H9 (cell line): Measurements from ENCODE around the gene MCM3AP. TPM values are rescaled to one million over a fixed set of nuclear protein-coding genes. Genes with fewer than 3 reads are reported as not detected.

ENCODE experiments used
- DNase-seq: peaks from one replicate; pipeline ENCODE4 v3.0.0-alpha.2; 2017
- H2AFZ ChIP-seq: one replicate; pipeline ENCODE4 v1.6.1; 2013; ENCODE audit warnings: mild to moderate bottlenecking, low read length, control low read depth, moderate library complexity
- H2AK5ac ChIP-seq: 2 replicates; pipeline ENCODE4 v1.6.1; 2013; ENCODE audit warnings: low read length, control low read depth, mixed read lengths; ENCODE audit not compliant: insufficient read length
- H2BK120ac ChIP-seq: one replicate; pipeline ENCODE4 v1.6.1; 2013; ENCODE audit warnings: low read depth, mild to moderate bottlenecking, low read length, control low read depth, inconsistent platforms; ENCODE audit not compliant: poor library complexity, severe bottlenecking
- H2BK12ac ChIP-seq: 2 replicates; pipeline ENCODE4 v1.6.1; 2013; ENCODE audit warnings: low read length, control low read depth, mixed read lengths, low read depth; ENCODE audit not compliant: insufficient read length
- H2BK15ac ChIP-seq: 2 replicates; pipeline ENCODE4 v1.6.1; 2013; ENCODE audit warnings: low read depth, low read length, control low read depth
- H2BK20ac ChIP-seq: one replicate; pipeline ENCODE4 v1.6.1; 2013; ENCODE audit warnings: low read depth, mild to moderate bottlenecking, low read length, control low read depth, inconsistent platforms; ENCODE audit not compliant: poor library complexity, severe bottlenecking
- H2BK5ac ChIP-seq: 2 replicates; pipeline ENCODE4 v1.6.1; 2013; ENCODE audit warnings: low read length, control low read depth, mixed read lengths; ENCODE audit not compliant: insufficient read length
- H3K14ac ChIP-seq: 2 replicates; pipeline ENCODE4 v1.6.1; 2013; ENCODE audit warnings: low read length, control low read depth; ENCODE audit not compliant: insufficient read depth
- H3K18ac ChIP-seq: 2 replicates; pipeline ENCODE4 v1.6.1; 2013; ENCODE audit warnings: low read depth, mild to moderate bottlenecking, mixed read lengths, low read length, control low read depth; ENCODE audit not compliant: insufficient read length
- H3K23ac ChIP-seq: 2 replicates; pipeline ENCODE4 v1.6.1; 2013; ENCODE audit warnings: low read length, control low read depth, mixed read lengths, low read depth; ENCODE audit not compliant: insufficient read length
- H3K23me2 ChIP-seq: 2 replicates; pipeline ENCODE4 v1.6.1; 2013; ENCODE audit warnings: low read depth, mild to moderate bottlenecking, mixed read lengths, low read length, control low read depth; ENCODE audit not compliant: insufficient read length, poor library complexity, severe bottlenecking
- H3K27ac ChIP-seq: 2 replicates; pipeline ENCODE4 v1.5.1; 2013; ENCODE audit warnings: low read length, control low read depth, mixed read lengths, low read depth; ENCODE audit not compliant: insufficient read length
- H3K27me3 ChIP-seq: 2 replicates; pipeline ENCODE4 v1.6.1; 2013; ENCODE audit warnings: low read length, control low read depth, inconsistent platforms; ENCODE audit not compliant: insufficient read depth
- H3K4ac ChIP-seq: 2 replicates; pipeline ENCODE4 v1.6.1; 2013; ENCODE audit warnings: low read depth, mild to moderate bottlenecking, control low read depth, inconsistent platforms, low read length, moderate library complexity
- H3K4me1 ChIP-seq: 2 replicates; pipeline ENCODE4 v1.6.1; 2013; ENCODE audit warnings: low read length, control low read depth, inconsistent platforms; ENCODE audit not compliant: insufficient read depth
- H3K4me2 ChIP-seq: 2 replicates; pipeline ENCODE4 v1.6.1; 2013; ENCODE audit warnings: low read length, control low read depth, mixed read lengths; ENCODE audit not compliant: insufficient read length, insufficient read depth
- H3K56ac ChIP-seq: 2 replicates; pipeline ENCODE4 v1.6.1; 2013; ENCODE audit warnings: low read depth, mild to moderate bottlenecking, mixed read lengths, low read length, control low read depth; ENCODE audit not compliant: insufficient read length
- H3K79me1 ChIP-seq: 2 replicates; pipeline ENCODE4 v1.6.1; 2013; ENCODE audit warnings: low read depth, mild to moderate bottlenecking, moderate library complexity, low read length, control low read depth, inconsistent platforms; ENCODE audit not compliant: insufficient read depth, poor library complexity, severe bottlenecking
- H3K79me2 ChIP-seq: 2 replicates; pipeline ENCODE4 v1.6.1; 2013; ENCODE audit warnings: low read length, control low read depth, inconsistent platforms; ENCODE audit not compliant: insufficient read depth
- H3K9ac ChIP-seq: 2 replicates; pipeline ENCODE4 v1.6.1; 2013; ENCODE audit warnings: low read length, control low read depth, mixed read lengths; ENCODE audit not compliant: insufficient read length; ENCODE audit errors: extremely low read depth
- H3K9me3 ChIP-seq: one replicate; pipeline ENCODE4 v1.6.1; 2013; ENCODE audit warnings: low read depth, low read length, inconsistent platforms; ENCODE audit not compliant: control insufficient read depth
- H3T11ph ChIP-seq: one replicate; pipeline ENCODE4 v1.6.1; 2013; ENCODE audit warnings: mild to moderate bottlenecking, low read length, control low read depth, inconsistent platforms
- H4K20me1 ChIP-seq: one replicate; pipeline ENCODE4 v1.6.1; 2013; ENCODE audit not compliant: control insufficient read depth, insufficient read length, insufficient read depth
- H4K5ac ChIP-seq: 2 replicates; pipeline ENCODE4 v1.6.1; 2013; ENCODE audit warnings: low read depth, mild to moderate bottlenecking, mixed read lengths, low read length, control low read depth; ENCODE audit not compliant: insufficient read length
- H4K8ac ChIP-seq: replicated peaks from 2 replicates; pipeline ENCODE4 v1.6.1; 2013; ENCODE audit warnings: low read length, control low read depth, mixed read lengths, low read depth; ENCODE audit not compliant: insufficient read length
- H4K91ac ChIP-seq: 2 replicates; pipeline ENCODE4 v1.6.1; 2013; ENCODE audit warnings: low read depth, mild to moderate bottlenecking, moderate library complexity, mixed read lengths, low read length, control low read depth; ENCODE audit not compliant: insufficient read length
- H3K27ac Mint-ChIP-seq, 3 experiments: 2 replicates in 2 of 3; 3 replicates in 1 of 3; pipeline ENCODE4 v1.8.0; 2020 to 2021; ENCODE audit warnings: mixed read lengths in 3 of 3, mild to moderate bottlenecking in 1 of 3, moderate library complexity in 1 of 3
- H3K27me3 Mint-ChIP-seq: 2 replicates; pipeline ENCODE4 v1.8.0; 2021; ENCODE audit warnings: low read depth, mild to moderate bottlenecking, moderate library complexity, mixed read lengths
- H3K36me3 Mint-ChIP-seq, 3 experiments: 2 replicates in 2 of 3; 3 replicates in 1 of 3; pipeline ENCODE4 v1.8.0; 2020 to 2021; ENCODE audit warnings: low read depth in 3 of 3, mixed read lengths in 3 of 3; ENCODE audit not compliant: insufficient read depth in 1 of 3
- H3K4me1 Mint-ChIP-seq, 2 experiments: 2 replicates each; pipeline ENCODE4 v1.8.0; 2020; ENCODE audit warnings: mixed read lengths in 2 of 2
- H3K4me3 Mint-ChIP-seq, 2 experiments: 2 replicates in 1 of 2; 3 replicates in 1 of 2; pipeline ENCODE4 v1.8.0; 2020 to 2021; ENCODE audit warnings: mild to moderate bottlenecking in 2 of 2, mixed read lengths in 2 of 2, moderate library complexity in 1 of 2
- H3K9me3 Mint-ChIP-seq, 2 experiments: 2 replicates in 1 of 2; 3 replicates in 1 of 2; pipeline ENCODE4 v1.8.0; 2020; ENCODE audit warnings: mild to moderate bottlenecking in 2 of 2, mixed read lengths in 2 of 2, moderate library complexity in 1 of 2
- CTCF ChIP-seq: fragments of 200-600 bp; sonication (generic); conservative IDR thresholded peaks from 3 replicates; pipeline ENCODE4 v1.8.0; 2021; ENCODE audit warnings: antibody characterized with exemption, mild to moderate bottlenecking
- WGBS: extraction: QIAGEN DNeasy Blood & Tissue Kit; methylation state at CpG from one replicate; pipeline ENCODE4 v1.1.7; 2013; ENCODE audit warnings: missing lambda C conversion rate, low lambda C conversion rate, mixed read lengths; ENCODE audit not compliant: insufficient read length; ENCODE audit errors: extremely low coverage; 5-methylcytosine and 5-hydroxymethylcytosine counted together
- total RNA-seq: library from RNA; stranded (reverse); gene quantifications from 2 replicates; pipeline ENCODE4 v1.2.1, GENCODE V29; 2021

MCM3AP gene
- total RNA-seq, 1 experiment from 2014 or later = 124 TPM

GRCh38 chr21:46211376-46211775 is 74.0 kb downstream of the MCM3AP start:
- DNase-seq = no peak
- Histone ChIP-seq H3K79me2 (no peaks in the 10 kb centered on the region), H2BK20ac (no peak overlapping the region), H3K79me1 (no peaks in the 10 kb centered on the region), H4K20me1 (no peaks in the 10 kb centered on the region), H3K9ac (no peak overlapping the region), H3K27ac (no peak overlapping the region), H3K14ac (no peak overlapping the region), H3K4me1 (no peaks in the 10 kb centered on the region), H3K56ac (no peak overlapping the region), H4K8ac (no peak overlapping the region), H2BK12ac (no peak overlapping the region), H2AFZ (no peak overlapping the region), H2BK5ac (no peak overlapping the region), H3K23me2 (no peaks in the 10 kb centered on the region), H2BK15ac (no peak overlapping the region), H2AK5ac (no peak overlapping the region), H3K4ac (no peak overlapping the region), H3K23ac (no peak overlapping the region), H3K4me2 (no peak overlapping the region), H3K27me3 (no peaks in the 10 kb centered on the region), H3T11ph (no peak overlapping the region), H4K5ac (no peak overlapping the region), H2BK120ac (no peak overlapping the region), H3K9me3 (no peaks in the 10 kb centered on the region), H3K18ac (no peak overlapping the region), H4K91ac (no peak overlapping the region)
- Mint-ChIP-seq H3K27ac (peak overlapping the region; percentile 65 to 89 (median 85); a peak in 5 of 7 replicates), H3K27me3 (no peaks in the 10 kb centered on the region), H3K36me3 (peaks cover 14 to 46% (median 36%) of the 10 kb centered on the region in 3 experiments), H3K4me3 (no peak overlapping the region; a peak in 1 of 5 replicates), H3K4me1 (no peaks in the 10 kb centered on the region), H3K9me3 (no peaks in the 10 kb centered on the region)
- TF ChIP-seq CTCF = no peak
- no CpG with 5 or more reads among the region's 7 CpGs for WGBS
